Suprapubic skin (tissue), 4 donors: ENCODE measurements around the gene NUDT13.

Experiments
- POLR2A ChIP-seq, 2 donors: fragments of 450-650 bp; IDR thresholded peaks; one replicate each; pipeline ENCODE4 v1.6.1; 2017; ENCODE audit warnings: antibody characterized with exemption in 2 of 2, mild to moderate bottlenecking in 2 of 2, moderate library complexity in 2 of 2
- POLR2AphosphoS5 ChIP-seq, 3 donors: sonication (generic); formaldehyde crosslinking; IDR thresholded peaks; one replicate each; pipeline ENCODE4 v1.6.1; 2017; ENCODE audit warnings: antibody characterized with exemption in 3 of 3
- TF ChIP-seq, protein P1 (sequence below), 2 donors: fragments of 200-600 bp in 1 of 2; fragments of 450-650 bp in 1 of 2; sonication (generic) in 1 of 2; IDR thresholded peaks; one replicate each; pipeline ENCODE4 v1.5.1; 2016 to 2019; ENCODE audit warnings: antibody characterized with exemption in 2 of 2, mild to moderate bottlenecking in 1 of 2, moderate library complexity in 1 of 2

GRCh38 chr10:73060738-73061635 lies 49.3 kb upstream of the NUDT13 start:
- TF ChIP-seq POLR2A (IDR thresholded peaks at IDR 0.05) = no peak
- TF ChIP-seq, protein P1, sequence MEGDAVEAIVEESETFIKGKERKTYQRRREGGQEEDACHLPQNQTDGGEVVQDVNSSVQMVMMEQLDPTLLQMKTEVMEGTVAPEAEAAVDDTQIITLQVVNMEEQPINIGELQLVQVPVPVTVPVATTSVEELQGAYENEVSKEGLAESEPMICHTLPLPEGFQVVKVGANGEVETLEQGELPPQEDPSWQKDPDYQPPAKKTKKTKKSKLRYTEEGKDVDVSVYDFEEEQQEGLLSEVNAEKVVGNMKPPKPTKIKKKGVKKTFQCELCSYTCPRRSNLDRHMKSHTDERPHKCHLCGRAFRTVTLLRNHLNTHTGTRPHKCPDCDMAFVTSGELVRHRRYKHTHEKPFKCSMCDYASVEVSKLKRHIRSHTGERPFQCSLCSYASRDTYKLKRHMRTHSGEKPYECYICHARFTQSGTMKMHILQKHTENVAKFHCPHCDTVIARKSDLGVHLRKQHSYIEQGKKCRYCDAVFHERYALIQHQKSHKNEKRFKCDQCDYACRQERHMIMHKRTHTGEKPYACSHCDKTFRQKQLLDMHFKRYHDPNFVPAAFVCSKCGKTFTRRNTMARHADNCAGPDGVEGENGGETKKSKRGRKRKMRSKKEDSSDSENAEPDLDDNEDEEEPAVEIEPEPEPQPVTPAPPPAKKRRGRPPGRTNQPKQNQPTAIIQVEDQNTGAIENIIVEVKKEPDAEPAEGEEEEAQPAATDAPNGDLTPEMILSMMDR (IDR thresholded peaks at IDR 0.05) = peak in 1 of 2 donors; percentile 22
- no peak for TF ChIP-seq POLR2AphosphoS5 (IDR thresholded peaks at IDR 0.05)
